Neural cell (in vitro differentiated cells): ENCODE measurements around the gene VAMP5.

ENCODE experiments used
- SMC3 ChIP-seq: fragments of 450-650 bp; conservative IDR thresholded peaks from 2 replicates; pipeline ENCODE4 v1.6.1; 2014; ENCODE audit warnings: antibody characterized with exemption, mild to moderate bottlenecking, moderate library complexity; ENCODE audit not compliant: poor library complexity
- TF ChIP-seq, protein P1 (sequence below): IDR thresholded peaks from 2 replicates; pipeline ENCODE4 v1.6.1; 2012; ENCODE audit warnings: borderline replicate concordance
- TF ChIP-seq, protein P2 (sequence below): fragments of 450-650 bp; IDR thresholded peaks from 2 replicates; pipeline ENCODE4 v1.5.1; 2014; ENCODE audit warnings: antibody characterized with exemption, mild to moderate bottlenecking, moderate library complexity; ENCODE audit not compliant: poor library complexity, severe bottlenecking

DNA sequence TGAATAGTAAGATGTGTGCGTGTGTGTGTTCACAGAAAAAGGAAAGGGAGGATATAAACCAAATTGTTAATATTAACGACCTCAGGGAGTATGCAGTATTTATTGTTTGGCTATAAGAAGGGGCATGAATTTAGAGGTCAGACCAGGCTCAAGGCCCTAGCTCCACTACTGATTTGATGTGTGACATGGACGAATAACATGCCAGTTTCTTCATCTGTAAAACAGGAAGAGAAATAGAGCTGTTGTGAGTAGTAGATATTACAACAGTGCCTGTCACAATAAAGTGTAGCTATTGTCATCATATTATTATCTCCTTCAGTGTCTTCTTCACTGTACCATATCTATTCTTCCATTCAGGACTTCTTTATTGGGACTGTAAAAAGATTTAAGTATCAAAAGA is 49.4 kb upstream of the VAMP5 start:
- TF ChIP-seq, protein P1, sequence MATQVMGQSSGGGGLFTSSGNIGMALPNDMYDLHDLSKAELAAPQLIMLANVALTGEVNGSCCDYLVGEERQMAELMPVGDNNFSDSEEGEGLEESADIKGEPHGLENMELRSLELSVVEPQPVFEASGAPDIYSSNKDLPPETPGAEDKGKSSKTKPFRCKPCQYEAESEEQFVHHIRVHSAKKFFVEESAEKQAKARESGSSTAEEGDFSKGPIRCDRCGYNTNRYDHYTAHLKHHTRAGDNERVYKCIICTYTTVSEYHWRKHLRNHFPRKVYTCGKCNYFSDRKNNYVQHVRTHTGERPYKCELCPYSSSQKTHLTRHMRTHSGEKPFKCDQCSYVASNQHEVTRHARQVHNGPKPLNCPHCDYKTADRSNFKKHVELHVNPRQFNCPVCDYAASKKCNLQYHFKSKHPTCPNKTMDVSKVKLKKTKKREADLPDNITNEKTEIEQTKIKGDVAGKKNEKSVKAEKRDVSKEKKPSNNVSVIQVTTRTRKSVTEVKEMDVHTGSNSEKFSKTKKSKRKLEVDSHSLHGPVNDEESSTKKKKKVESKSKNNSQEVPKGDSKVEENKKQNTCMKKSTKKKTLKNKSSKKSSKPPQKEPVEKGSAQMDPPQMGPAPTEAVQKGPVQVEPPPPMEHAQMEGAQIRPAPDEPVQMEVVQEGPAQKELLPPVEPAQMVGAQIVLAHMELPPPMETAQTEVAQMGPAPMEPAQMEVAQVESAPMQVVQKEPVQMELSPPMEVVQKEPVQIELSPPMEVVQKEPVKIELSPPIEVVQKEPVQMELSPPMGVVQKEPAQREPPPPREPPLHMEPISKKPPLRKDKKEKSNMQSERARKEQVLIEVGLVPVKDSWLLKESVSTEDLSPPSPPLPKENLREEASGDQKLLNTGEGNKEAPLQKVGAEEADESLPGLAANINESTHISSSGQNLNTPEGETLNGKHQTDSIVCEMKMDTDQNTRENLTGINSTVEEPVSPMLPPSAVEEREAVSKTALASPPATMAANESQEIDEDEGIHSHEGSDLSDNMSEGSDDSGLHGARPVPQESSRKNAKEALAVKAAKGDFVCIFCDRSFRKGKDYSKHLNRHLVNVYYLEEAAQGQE: no peak
- TF ChIP-seq SMC3: no peak
- TF ChIP-seq, protein P2, sequence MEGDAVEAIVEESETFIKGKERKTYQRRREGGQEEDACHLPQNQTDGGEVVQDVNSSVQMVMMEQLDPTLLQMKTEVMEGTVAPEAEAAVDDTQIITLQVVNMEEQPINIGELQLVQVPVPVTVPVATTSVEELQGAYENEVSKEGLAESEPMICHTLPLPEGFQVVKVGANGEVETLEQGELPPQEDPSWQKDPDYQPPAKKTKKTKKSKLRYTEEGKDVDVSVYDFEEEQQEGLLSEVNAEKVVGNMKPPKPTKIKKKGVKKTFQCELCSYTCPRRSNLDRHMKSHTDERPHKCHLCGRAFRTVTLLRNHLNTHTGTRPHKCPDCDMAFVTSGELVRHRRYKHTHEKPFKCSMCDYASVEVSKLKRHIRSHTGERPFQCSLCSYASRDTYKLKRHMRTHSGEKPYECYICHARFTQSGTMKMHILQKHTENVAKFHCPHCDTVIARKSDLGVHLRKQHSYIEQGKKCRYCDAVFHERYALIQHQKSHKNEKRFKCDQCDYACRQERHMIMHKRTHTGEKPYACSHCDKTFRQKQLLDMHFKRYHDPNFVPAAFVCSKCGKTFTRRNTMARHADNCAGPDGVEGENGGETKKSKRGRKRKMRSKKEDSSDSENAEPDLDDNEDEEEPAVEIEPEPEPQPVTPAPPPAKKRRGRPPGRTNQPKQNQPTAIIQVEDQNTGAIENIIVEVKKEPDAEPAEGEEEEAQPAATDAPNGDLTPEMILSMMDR: no peak
